Naive thymus-derived CD8-positive, alpha-beta T cell (primary cell): ENCODE measurements around the gene AGPAT3. TPM values are rescaled to one million over a fixed set of nuclear protein-coding genes. Genes with fewer than 3 reads are reported as not detected.

Experiments
- ATAC-seq, 2 donors: fragments of 150-1000 bp; cut with Tn5 transposase in 1 of 2; sonication (Bioruptor Pico), chemical (Tn5 transposase) in 1 of 2; 1 replicate in 1 of 2; 2 replicates in 1 of 2; pipeline ENCODE4 v1.10.0; 2021; ENCODE audit warnings: mild to moderate bottlenecking in 2 of 2, moderate library complexity in 2 of 2
- POLR2A ChIA-PET: fragments of 350-600 bp; sonication (Branson Sonifier 250); formaldehyde crosslinking; loops from one replicate; lab custom pipeline; 2021; ENCODE audit warnings: antibody characterized with exemption; lab: Charles Lee
- DNase-seq, 10 donors: peaks; one replicate each; pipeline versions ENCODE4 v3.0.0 to v3.0.0-alpha.2; 2020 to 2022
- H3K27ac Mint-ChIP-seq, 10 donors: one replicate each; pipeline ENCODE4 v1.8.0; 2020 to 2022; ENCODE audit warnings: mild to moderate bottlenecking in 10 of 10, mixed read lengths in 10 of 10, moderate library complexity in 4 of 10, inconsistent platforms in 1 of 10
- H3K27me3 Mint-ChIP-seq, 5 donors: one replicate each; pipeline ENCODE4 v1.8.0; 2021 to 2022; ENCODE audit warnings: mixed read lengths in 5 of 5
- H3K36me3 Mint-ChIP-seq, 3 donors: one replicate each; pipeline ENCODE4 v1.8.0; 2020 to 2022; ENCODE audit warnings: mixed read lengths in 3 of 3, mild to moderate bottlenecking in 2 of 3, inconsistent platforms in 1 of 3
- H3K4me1 Mint-ChIP-seq, 4 donors: one replicate each; pipeline ENCODE4 v1.8.0; 2021 to 2022; ENCODE audit warnings: mixed read lengths in 4 of 4
- H3K4me3 Mint-ChIP-seq, 10 donors: one replicate each; pipeline ENCODE4 v1.8.0; 2020 to 2022; ENCODE audit warnings: mild to moderate bottlenecking in 10 of 10, mixed read lengths in 10 of 10, moderate library complexity in 6 of 10, inconsistent platforms in 1 of 10
- H3K9me3 Mint-ChIP-seq, 9 donors: one replicate each; pipeline ENCODE4 v1.8.0; 2020 to 2022; ENCODE audit warnings: mixed read lengths in 9 of 9, mild to moderate bottlenecking in 3 of 9, inconsistent platforms in 1 of 9, moderate library complexity in 1 of 9
- polyA plus RNA-seq, 3 donors: library from polyadenylated mRNA; unstranded; fragments of 300-500 nt; fragmentation: Illumina TruSeq; gene quantifications; one replicate each; pipeline ENCODE4 v1.2.3, GENCODE V29; 2021
- total RNA-seq, 8 experiments: library from RNA in 2 of 8; stranded (reverse) in 2 of 8; gene quantifications; one replicate each; pipeline ENCODE4 v1.2.3 and lab custom pipeline; 2021 to 2026

The AGPAT3 gene
- total and polyA plus RNA-seq, 5 experiments from 2014 or later: 10.9 to 59.0 (median 18.0) TPM

DNA sequence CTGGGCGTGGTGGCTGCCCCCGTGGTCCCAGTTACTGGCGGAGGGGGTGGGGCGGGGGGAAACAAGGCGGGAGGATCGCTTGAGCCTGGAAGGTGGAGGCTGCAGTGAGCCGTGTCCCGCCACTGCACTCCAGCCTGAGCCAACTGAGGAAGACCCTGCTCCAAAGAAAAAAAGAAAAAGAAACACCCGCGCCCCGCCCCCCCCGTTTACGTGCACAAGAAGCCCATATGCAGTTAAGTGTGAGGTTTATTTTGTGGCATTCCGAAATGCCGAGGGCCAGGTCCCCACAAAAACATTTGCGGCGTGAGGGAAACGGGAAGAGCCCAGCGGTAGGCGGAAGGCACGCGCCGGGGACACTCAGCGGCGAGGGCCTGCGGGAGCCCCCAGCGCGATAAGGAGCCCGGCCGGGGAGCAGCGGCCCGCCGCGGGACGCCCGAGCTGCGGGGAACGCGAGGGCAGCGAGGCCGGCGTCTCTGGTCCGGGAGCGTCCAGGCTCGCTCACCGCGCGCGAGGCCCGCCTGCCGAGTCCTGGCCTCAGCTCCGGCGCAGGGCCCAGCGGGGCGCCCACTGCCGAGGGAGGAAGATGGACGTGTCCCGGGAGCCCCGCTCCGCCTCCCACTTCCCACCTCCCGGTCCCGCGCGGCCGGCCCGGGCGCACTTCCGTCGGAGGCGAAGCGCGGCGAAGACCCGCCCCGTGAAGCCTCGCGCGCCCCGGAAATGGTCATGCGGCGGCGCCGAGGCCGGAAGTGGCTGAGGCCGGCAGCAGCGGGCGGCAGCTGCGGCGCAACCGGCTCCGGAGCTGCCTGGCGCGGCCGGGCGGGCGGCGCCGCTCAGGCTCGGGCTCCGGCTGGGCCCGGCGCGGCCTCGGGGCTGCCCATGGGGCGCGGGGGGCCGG is 146.8 kb downstream of the AGPAT3 start, which contains the start of gene TRAPPC10:
Gene TRAPPC10 (plus strand): TSS at position 731 of the 895 bp plus-strand sequence. CDS start 185 bp downstream, outside the sequence.
- Mint-ChIP-seq H3K4me1 (peaks cover 20 to 56% (median 50%) of the 10 kb centered on the region in 4 donors), H3K4me3 (peak within 1 kb of the TSS; percentile 83 to 96 (median 91)), H3K9me3 (no peaks in the 10 kb centered on the region), H3K27ac (peak within 1 kb of the TSS; percentile 89 to 98 (median 94)), H3K36me3 (no peaks in the 10 kb centered on the region), H3K27me3 (no peaks in the 10 kb centered on the region)
- peak; percentile 62 to 63 for ATAC-seq
- DNase-seq: peak; percentile 59 to 84 (median 76)
- POLR2A ChIA-PET: interaction anchor here (0.6 to 2.0 kb wide), 10 partner anchors 10 to 1608 kb away, joined by 3 to 14 read pairs (median 3); partner anchors contain the start of genes CFAP410, RRP1 and UBASH3A

DNA sequence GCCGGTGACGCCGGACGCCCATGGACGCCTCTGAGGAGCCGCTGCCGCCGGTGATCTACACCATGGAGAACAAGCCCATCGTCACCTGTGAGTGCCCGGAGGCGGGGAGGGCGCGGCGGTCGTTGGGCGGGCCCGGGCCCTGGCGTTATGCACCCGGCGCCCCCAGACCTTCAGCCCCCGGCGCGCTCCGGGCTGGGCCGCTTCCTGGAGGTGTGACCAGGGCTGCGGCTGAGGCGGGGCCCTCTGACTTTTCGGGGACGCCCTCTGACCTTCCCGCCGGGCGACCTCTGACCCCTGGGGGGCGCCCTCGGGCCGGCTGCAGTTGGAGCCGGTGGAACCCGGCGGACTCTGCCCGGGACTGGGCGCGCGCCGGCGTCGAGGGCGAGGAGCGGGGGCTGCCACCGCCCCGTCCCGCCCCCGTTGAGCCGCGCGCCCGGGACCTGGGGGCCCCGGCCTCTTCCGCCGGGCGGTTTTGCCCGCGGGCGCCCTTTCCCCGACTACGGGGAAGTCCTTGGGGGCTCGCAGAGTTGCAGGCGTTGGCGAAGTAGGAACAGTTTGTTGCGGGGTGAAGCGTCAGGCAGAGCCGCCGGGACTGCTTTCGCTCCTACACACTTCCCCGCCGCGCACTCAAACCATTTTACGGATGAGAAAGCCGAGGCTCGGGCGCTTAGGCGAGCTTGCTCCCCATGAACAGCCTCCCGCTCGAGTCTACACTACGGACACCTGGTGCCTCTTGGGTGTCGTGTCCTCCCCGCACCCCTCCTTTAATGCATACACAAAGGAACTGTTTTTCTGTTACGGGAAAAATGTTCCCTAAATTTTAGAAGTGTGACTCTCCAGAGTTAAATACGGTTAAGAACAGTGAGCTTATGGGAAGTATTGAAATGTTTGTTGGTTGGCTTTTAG is 147.7 kb downstream of the AGPAT3 start:
- Mint-ChIP-seq H3K4me1 (peaks cover 25 to 65% (median 58%) of the 10 kb centered on the region in 4 donors), H3K27me3 (no peaks in the 10 kb centered on the region), H3K27ac (peak overlapping the region; percentile 84 to 95 (median 92)), H3K4me3 (peak overlapping the region; percentile 81 to 96 (median 90)), H3K36me3 (no peaks in the 10 kb centered on the region), H3K9me3 (no peaks in the 10 kb centered on the region)
- POLR2A ChIA-PET: interaction anchor here (0.6 to 2.0 kb wide), 14 partner anchors 9 to 1609 kb away, joined by 3 to 14 read pairs (median 4); partner anchors contain the start of genes CFAP410, RRP1 and UBASH3A
- DNase-seq (peak; percentile 63 to 85 (median 76)), ATAC-seq (peak; percentile 69 to 75)

DNA sequence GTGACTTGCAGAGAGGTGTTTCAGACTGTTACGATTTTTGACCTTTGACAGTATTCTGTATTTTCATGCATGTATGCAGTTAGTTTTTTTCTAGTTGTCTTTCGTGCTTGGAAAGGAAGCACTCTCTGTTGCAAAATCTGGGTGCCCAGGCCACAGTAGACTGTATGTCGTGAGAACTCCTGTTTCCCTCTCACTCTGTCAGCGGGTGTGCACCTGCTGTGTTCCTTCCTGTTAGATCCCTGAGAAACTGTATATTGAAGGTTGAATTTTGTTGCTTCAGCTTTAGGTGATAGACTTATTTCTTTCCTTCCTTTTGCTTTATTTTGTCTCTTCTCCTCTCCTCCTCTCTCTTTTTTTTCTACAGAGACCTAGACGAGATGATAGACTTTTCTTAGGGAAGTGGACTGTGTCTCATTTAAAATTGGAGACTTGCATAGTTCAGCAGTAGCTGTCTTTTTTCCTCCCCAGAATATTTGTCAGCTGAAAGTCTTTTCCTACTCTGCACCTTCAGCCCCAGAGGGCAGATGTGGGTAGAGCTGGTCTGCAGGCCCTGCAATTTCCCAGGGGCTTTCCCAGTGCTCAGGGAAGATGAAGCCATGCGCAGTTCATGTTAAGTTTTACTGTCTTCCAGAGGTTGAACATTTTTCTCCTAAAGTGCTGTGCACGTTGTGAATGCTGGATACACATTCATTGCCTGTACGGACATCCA is 148.5 kb downstream of the AGPAT3 start:
- no peaks in the 10 kb centered on the region for H3K27me3 Mint-ChIP-seq
- H3K27ac Mint-ChIP-seq: peak overlapping the region; percentile 84 to 95 (median 92)
- H3K36me3 Mint-ChIP-seq: no peaks in the 10 kb centered on the region
- peak in 6 of 10 donors; percentile 10 to 50 (median 33) for DNase-seq
- peak; percentile 9 to 25 for ATAC-seq
- POLR2A ChIA-PET: interaction anchor here (0.7 to 2.0 kb wide), 10 partner anchors 15 to 431 kb away, joined by 3 to 8 read pairs (median 4); no protein-coding TSS in a partner anchor
- H3K4me3 Mint-ChIP-seq: peak overlapping the region; percentile 81 to 96 (median 90)
- peaks cover 29 to 73% (median 65%) of the 10 kb centered on the region in 4 donors for H3K4me1 Mint-ChIP-seq
- H3K9me3 Mint-ChIP-seq: no peaks in the 10 kb centered on the region

DNA sequence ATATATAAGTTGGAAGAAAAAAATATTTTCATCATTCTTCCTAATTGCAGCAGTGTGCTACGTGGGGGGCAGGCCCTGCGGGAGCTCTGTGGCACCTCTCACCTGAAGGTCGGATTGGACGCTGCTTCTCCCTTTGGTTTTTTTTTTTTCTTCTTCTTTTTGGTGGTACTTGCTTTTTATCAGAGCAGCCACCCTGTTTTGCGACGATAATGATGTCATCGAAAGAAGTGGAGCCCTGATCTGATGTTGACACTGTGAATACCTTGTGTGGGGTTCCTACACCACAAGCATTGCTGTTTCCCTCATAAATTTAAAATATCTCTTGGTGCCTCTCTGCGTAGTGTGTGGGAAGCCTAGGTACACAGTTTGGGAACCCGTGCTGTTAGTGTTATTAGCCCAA is 152.6 kb downstream of the AGPAT3 start:
- H3K4me3 Mint-ChIP-seq: peak overlapping the region in 8 of 10 donors; percentile 8 to 75 (median 43)
- H3K27me3 Mint-ChIP-seq: no peaks in the 10 kb centered on the region
- no peaks in the 10 kb centered on the region for H3K36me3 Mint-ChIP-seq
- H3K9me3 Mint-ChIP-seq: no peaks in the 10 kb centered on the region
- H3K4me1 Mint-ChIP-seq: peaks cover 38 to 93% (median 86%) of the 10 kb centered on the region in 4 donors
- POLR2A ChIA-PET: interaction anchor here (0.6 kb wide), 1 partner anchor 42 kb away, joined by 4 read pairs; no protein-coding TSS in a partner anchor
- DNase-seq: peak in 1 of 10 donors; percentile 6
- ATAC-seq: no peak
- H3K27ac Mint-ChIP-seq: peak overlapping the region in 8 of 10 donors; percentile 8 to 88 (median 75)

DNA sequence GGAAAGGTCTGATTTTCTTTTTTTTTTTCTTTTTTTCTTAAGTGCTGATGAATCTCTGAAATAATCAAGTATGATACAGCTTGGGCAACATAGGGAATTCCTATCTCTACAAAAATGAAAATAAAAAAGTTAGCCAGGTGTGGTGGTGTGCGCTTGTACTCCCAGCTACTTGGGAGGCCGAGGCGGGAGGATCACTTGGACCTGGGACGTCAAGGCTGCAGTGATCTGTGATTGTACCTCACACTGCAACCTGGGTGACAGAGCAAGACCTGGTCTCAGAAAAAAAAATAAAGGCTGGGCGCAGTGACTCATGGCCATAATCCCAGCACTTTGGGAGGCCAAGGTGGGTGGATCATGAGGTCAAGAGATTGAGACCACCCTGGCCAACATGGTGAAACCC is 153.1 kb downstream of the AGPAT3 start:
- no peak for DNase-seq
- H3K36me3 Mint-ChIP-seq: no peaks in the 10 kb centered on the region
- POLR2A ChIA-PET: no interaction called here
- H3K27me3 Mint-ChIP-seq: no peaks in the 10 kb centered on the region
- peak overlapping the region in 9 of 10 donors; percentile 8 to 75 (median 50) for H3K4me3 Mint-ChIP-seq
- peak overlapping the region in 9 of 10 donors; percentile 11 to 88 (median 80) for H3K27ac Mint-ChIP-seq
- no peak for ATAC-seq
- H3K9me3 Mint-ChIP-seq: no peaks in the 10 kb centered on the region
- H3K4me1 Mint-ChIP-seq: peaks cover 39 to 94% (median 89%) of the 10 kb centered on the region in 4 donors

DNA sequence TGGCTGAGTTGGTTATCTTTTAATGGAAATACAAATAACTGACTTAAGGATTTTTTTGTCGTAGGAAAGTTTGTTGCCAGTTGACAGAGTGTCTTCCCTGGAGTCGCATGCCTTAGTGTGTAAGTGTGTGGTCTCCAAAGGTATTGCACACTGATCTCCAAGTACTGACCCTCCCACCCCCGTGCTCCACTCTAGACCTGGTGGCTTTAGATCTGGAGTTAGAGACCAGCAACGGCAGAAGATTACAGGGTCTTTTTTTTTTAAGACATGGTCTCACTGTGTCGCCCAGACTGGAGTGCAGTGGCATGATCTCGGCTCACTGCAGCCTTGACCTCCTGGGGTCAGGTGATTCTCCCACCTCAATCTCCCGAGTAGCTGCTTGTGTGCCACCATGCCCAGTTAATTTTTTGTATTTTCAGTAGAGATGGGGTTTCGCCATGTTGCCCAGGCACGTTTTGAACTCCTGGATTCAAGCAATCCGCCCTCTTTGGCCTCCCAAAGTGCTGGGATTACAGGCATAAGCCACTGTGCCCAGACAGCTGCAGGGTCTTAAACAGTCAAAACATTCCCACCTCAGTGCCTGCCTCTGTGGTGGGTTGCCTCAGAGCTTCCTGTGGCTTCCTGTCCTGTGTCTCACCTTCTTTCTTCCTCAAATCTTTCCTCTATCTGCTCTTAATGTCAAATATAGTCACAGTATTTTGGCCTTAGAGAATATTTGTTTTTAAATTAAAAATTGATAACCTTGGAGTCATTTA is 154.0 kb downstream of the AGPAT3 start:
- DNase-seq (peak in 1 of 10 donors; percentile 18), ATAC-seq (peak; percentile 47 to 51)
- Mint-ChIP-seq H3K9me3 (no peaks in the 10 kb centered on the region), H3K27ac (peak overlapping the region; percentile 50 to 89 (median 82)), H3K4me1 (peaks cover 35 to 94% (median 87%) of the 10 kb centered on the region in 4 donors), H3K36me3 (peaks cover 0 to 3% (median 0%) of the 10 kb centered on the region in 3 donors), H3K4me3 (peak overlapping the region; percentile 23 to 80 (median 65)), H3K27me3 (no peaks in the 10 kb centered on the region)
- POLR2A ChIA-PET: interaction anchor here (1.1 kb wide), 1 partner anchor 275 kb away, joined by 6 read pairs; no protein-coding TSS in a partner anchor

DNA sequence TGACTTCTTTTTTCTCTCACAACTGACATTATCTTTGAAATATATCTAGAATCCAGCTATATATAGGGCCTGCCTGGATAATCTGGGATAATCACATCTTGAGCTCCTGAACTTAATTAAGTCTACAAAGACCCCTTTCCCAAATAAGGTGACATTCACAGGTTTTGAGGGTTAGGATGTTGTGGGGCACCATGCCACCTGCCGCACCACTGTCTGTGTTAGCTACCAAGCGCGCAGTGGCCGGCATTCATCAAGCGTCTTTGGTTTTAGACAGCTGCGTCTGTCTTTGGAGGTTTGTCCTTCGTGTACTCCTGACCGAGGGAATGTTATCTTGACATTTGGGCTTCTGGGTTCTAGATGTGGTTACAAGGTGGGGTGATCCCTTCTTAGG is 154.5 kb downstream of the AGPAT3 start:
- no peak for DNase-seq
- POLR2A ChIA-PET: interaction anchor here (1.1 kb wide), 1 partner anchor 274 kb away, joined by 6 read pairs; no protein-coding TSS in a partner anchor
- H3K4me3 Mint-ChIP-seq: peak overlapping the region; percentile 12 to 80 (median 65)

DNA sequence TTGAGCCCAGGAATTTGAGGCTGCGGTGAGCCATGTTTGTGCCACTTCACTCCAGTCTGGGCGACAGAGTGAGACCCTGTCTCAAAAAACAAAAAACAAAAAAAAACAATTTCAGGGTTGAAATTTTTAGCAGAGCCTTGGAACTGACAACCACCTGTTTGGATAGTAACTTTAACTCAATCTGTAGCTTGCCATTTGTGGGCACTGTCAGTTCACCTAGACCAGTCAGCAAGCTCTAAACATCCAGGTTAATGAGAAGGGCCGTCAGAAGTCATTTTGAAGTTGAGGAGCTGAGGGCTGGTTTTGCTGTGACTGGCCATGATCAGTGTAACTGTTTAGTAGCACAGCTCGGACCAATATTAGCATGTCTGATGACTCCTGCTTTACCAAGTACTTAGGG is 155.5 kb downstream of the AGPAT3 start:
- Mint-ChIP-seq H3K27me3 (no peaks in the 10 kb centered on the region), H3K27ac (peak overlapping the region; percentile 48 to 93 (median 86)), H3K9me3 (no peaks in the 10 kb centered on the region), H3K36me3 (peaks cover 0 to 3% (median 0%) of the 10 kb centered on the region in 3 donors), H3K4me1 (peaks cover 37 to 93% (median 87%) of the 10 kb centered on the region in 4 donors), H3K4me3 (peak overlapping the region in 4 of 10 donors; percentile 7 to 70 (median 48))
- POLR2A ChIA-PET: interaction anchor here (1.0 kb wide), 1 partner anchor 33 kb away, joined by 3 read pairs; no protein-coding TSS in a partner anchor
- ATAC-seq (peak in 1 of 2 donors; percentile 22), DNase-seq (no peak)

More for the DNA sequence above, 154.5 kb downstream of the AGPAT3 start:
- Mint-ChIP-seq H3K27ac (peak overlapping the region; percentile 64 to 93 (median 84)), H3K9me3 (no peaks in the 10 kb centered on the region), H3K27me3 (no peaks in the 10 kb centered on the region), H3K36me3 (peaks cover 0 to 3% (median 0%) of the 10 kb centered on the region in 3 donors), H3K4me1 (peaks cover 31 to 93% (median 86%) of the 10 kb centered on the region in 4 donors)
- no peak for ATAC-seq

DNA sequence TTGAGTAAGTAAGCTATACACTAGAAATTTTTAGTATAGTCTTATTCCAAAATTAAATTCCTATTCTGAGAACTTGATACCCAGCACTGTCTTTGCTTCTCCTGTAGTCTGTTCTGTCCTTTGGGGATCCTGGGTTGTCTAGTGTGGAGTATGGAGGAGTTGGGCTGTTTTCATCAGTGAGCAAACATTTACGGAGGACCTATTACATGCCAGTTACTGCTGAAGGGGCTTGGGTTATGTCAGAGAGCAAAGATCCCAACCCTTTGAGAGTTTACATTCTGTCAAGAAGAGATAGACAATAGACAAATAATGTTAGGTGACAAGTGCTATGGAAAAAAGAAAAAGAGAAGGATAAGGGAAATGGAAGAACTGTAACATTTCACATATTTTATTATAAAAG is 156.0 kb downstream of the AGPAT3 start:
- ATAC-seq: no peak
- peak overlapping the region; percentile 49 to 93 (median 86) for H3K27ac Mint-ChIP-seq
- peaks cover 38 to 93% (median 87%) of the 10 kb centered on the region in 4 donors for H3K4me1 Mint-ChIP-seq
- H3K4me3 Mint-ChIP-seq: peak overlapping the region in 6 of 10 donors; percentile 8 to 64 (median 40)
- H3K36me3 Mint-ChIP-seq: peaks cover 0 to 3% (median 0%) of the 10 kb centered on the region in 3 donors
- H3K9me3 Mint-ChIP-seq: no peaks in the 10 kb centered on the region
- POLR2A ChIA-PET: interaction anchor here (0.6 kb wide), 1 partner anchor 155 kb away, joined by 4 read pairs; no protein-coding TSS in a partner anchor
- no peaks in the 10 kb centered on the region for H3K27me3 Mint-ChIP-seq
- DNase-seq: no peak

DNA sequence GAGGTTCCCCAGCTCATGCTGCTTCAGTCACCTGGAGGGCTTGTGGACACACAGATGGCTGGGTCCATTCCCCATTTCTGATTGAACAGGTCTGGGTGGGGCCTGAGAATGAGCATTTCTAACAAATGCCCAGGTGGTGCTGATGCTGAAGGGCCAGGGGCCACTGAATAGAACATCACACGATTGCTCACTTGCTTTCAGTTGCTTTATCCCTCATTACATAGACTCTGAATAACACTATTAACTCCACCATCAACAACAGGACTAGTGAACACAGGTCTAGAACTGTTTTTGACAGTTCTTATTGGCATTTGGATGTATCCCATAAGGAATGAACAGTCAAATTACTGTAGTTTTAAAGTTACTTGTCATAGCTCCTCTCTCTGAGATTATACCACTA is 159.2 kb downstream of the AGPAT3 start:
- peak overlapping the region in 1 of 10 donors; percentile 20 for H3K4me3 Mint-ChIP-seq
- H3K27me3 Mint-ChIP-seq: no peaks in the 10 kb centered on the region
- ATAC-seq: no peak
- H3K27ac Mint-ChIP-seq: peak overlapping the region in 7 of 10 donors; percentile 28 to 87 (median 71)
- H3K36me3 Mint-ChIP-seq: peaks cover 0 to 13% (median 6%) of the 10 kb centered on the region in 3 donors
- POLR2A ChIA-PET: no interaction called here
- H3K9me3 Mint-ChIP-seq: no peaks in the 10 kb centered on the region
- no peak for DNase-seq
- peaks cover 35 to 95% (median 89%) of the 10 kb centered on the region in 4 donors for H3K4me1 Mint-ChIP-seq
